GM21515 (cell line): ENCODE data around the gene HPSE.

Experiments
- ATAC-seq: cut with Tn5 transposase; IDR thresholded peaks from one replicate; pipeline ENCODE4 v1.9.1; 2021; ENCODE audit not compliant: unreplicated experiment

The HPSE gene

DNA sequence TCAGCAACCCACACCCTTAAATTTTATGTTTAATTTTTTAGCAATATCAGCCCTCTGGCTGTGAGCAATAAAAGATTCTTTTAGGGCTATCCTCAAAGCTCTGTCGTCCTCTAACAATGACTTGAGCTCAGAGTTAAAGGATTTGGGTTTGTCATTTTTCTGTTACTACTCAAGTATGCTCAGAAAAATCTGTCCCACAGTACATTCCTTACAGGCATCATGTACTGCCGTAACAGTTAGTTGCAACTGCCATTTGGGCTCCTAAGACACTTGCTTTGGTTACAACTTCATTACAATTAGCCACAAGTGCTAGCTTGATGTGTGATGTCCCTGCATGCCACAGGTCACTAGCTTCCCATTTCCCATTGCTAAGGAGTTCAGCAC lies 83.2 kb downstream of the HPSE start:
- ATAC-seq: no peak

- no peak for ATAC-seq
These were observed 83.8 kb downstream of the HPSE start for GRCh38 chr4:83250687-83251446.

DNA sequence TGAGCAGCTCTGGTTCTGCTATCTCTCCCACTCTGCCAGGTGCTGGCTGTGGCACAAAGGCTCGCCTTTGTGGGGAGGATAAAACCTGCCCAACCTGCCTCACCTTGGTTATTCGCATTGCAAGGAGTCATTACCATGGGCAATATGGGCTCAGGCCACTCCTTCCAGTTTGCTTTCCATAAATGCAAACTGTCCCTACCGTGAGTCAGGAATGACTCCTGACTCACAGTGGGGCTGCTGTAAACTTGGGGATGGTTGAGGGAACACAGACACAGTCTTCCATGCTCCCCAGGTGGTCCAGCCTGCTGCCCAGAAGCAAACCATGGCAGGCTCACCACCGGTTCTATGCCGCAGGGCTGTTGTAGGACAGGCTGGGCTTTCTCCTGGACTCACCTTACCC lies 86.2 kb downstream of the HPSE start:
- ATAC-seq: no peak

- ATAC-seq: no peak
These were observed 87.0 kb downstream of the HPSE start for GRCh38 chr4:83247415-83248357.
